AG04449 (cell line): Measurements from ENCODE around the gene GALNTL6.

Experiments used
- CTCF ChIA-PET: fragments of 350-600 bp; formaldehyde crosslinking; extraction: SDS; loops from one replicate; lab custom pipeline; 2021; ENCODE audit warnings: antibody characterized with exemption; lab: Yijun Ruan, JAX
- POLR2A ChIA-PET: fragments of 400-600, 350-600 bp; formaldehyde crosslinking; extraction: SDS; loops from one replicate; lab custom pipeline; 2020; ENCODE audit warnings: antibody characterized with exemption, inconsistent platforms; lab: Yijun Ruan, JAX
- DNase-seq: peaks from one replicate; pipeline ENCODE4 v3.0.0-alpha.2; 2010; ENCODE audit warnings: low read depth, low spot score
- H3K4me3 ChIP-seq: 2 replicates; pipeline ENCODE4 v1.5.1; 2011; ENCODE audit warnings: low read depth, mild to moderate bottlenecking, control low read depth, low read length
- CTCF ChIP-seq: IDR thresholded peaks from one replicate; pipeline ENCODE4 v1.5.1; 2011; ENCODE audit warnings: mild to moderate bottlenecking, moderate library complexity, low read length, control low read depth, inconsistent platforms; ENCODE audit not compliant: insufficient read depth; ENCODE audit errors: missing control alignments

GALNTL6 gene

GRCh38 chr4:172104539-172104938 is 291.3 kb downstream of the GALNTL6 start:
- POLR2A ChIA-PET = no interaction called here
- CTCF ChIA-PET = no interaction called here

GRCh38 chr4:172105918-172106317 is 292.7 kb downstream of the GALNTL6 start:
- TF ChIP-seq CTCF = no peak
- POLR2A ChIA-PET = no interaction called here
- CTCF ChIA-PET = no interaction called here
- no peak overlapping the region for H3K4me3 ChIP-seq
- DNase-seq = no peak

More at GRCh38 chr4:172104539-172104938, 291.3 kb downstream of the GALNTL6 start:
- no peak for DNase-seq
- H3K4me3 ChIP-seq = no peak overlapping the region
- TF ChIP-seq CTCF = no peak

GRCh38 chr4:172109466-172109865 is 296.3 kb downstream of the GALNTL6 start:
- no peak overlapping the region for H3K4me3 ChIP-seq
- no peak for DNase-seq
- TF ChIP-seq CTCF = no peak
- ChIA-PET CTCF (no interaction called here), POLR2A (no interaction called here)

- no peak overlapping the region for H3K4me3 ChIP-seq
- no peak for TF ChIP-seq CTCF
- DNase-seq = no peak
- ChIA-PET POLR2A (no interaction called here), CTCF (no interaction called here)
Measured at GRCh38 chr4:172124656-172125308, 311.6 kb downstream of the GALNTL6 start.

GRCh38 chr4:172125443-172125842 is 312.2 kb downstream of the GALNTL6 start:
- TF ChIP-seq CTCF = no peak
- ChIA-PET POLR2A (no interaction called here), CTCF (no interaction called here)

GRCh38 chr4:172127168-172127567 is 314.0 kb downstream of the GALNTL6 start:
- no peak for TF ChIP-seq CTCF
- no peak for DNase-seq
- CTCF ChIA-PET = no interaction called here
- H3K4me3 ChIP-seq = no peak overlapping the region
- POLR2A ChIA-PET = no interaction called here

More at GRCh38 chr4:172125443-172125842, 312.2 kb downstream of the GALNTL6 start:
- H3K4me3 ChIP-seq = no peak overlapping the region
- no peak for DNase-seq
